NT2/D1 (cell line): ENCODE measurements around the gene GPR157.

Source experiments
- DNase-seq: peaks from one replicate; pipeline ENCODE4 v3.0.0-alpha.2; 2011; ENCODE audit warnings: low read depth, low spot score
- H3K27me3 ChIP-seq: 2 replicates; pipeline ENCODE4 v1.6.0; 2011; ENCODE audit warnings: mild to moderate bottlenecking; ENCODE audit not compliant: insufficient read length, insufficient read depth
- H3K36me3 ChIP-seq: 2 replicates; pipeline ENCODE4 v1.6.1; 2011; ENCODE audit warnings: mild to moderate bottlenecking, low read length, mixed read lengths; ENCODE audit not compliant: insufficient read depth, insufficient read length
- H3K4me1 ChIP-seq: 2 replicates; pipeline ENCODE4 v1.5.1; 2011; ENCODE audit not compliant: insufficient read depth, insufficient read length
- H3K4me3 ChIP-seq: 2 replicates; pipeline ENCODE4 v1.5.1; 2011; ENCODE audit warnings: low read depth; ENCODE audit not compliant: insufficient read length
- H3K9ac ChIP-seq: 2 replicates; pipeline ENCODE4 v1.6.0; 2011; ENCODE audit warnings: low read depth; ENCODE audit not compliant: insufficient read length
- H3K9me3 ChIP-seq: 2 replicates; pipeline ENCODE4 v1.5.1; 2011; ENCODE audit warnings: mild to moderate bottlenecking, low read length; ENCODE audit not compliant: insufficient read depth
- SUZ12 ChIP-seq: IDR thresholded peaks from 2 replicates; pipeline ENCODE4 v1.6.1; 2011; ENCODE audit not compliant: insufficient read length, insufficient read depth; ENCODE audit errors: extremely low read depth
- YY1 ChIP-seq: IDR thresholded peaks from 2 replicates; pipeline ENCODE4 v1.6.1; 2011; ENCODE audit not compliant: insufficient read length, insufficient read depth
- ZNF274 ChIP-seq: IDR thresholded peaks from 2 replicates; pipeline ENCODE4 v1.6.1; 2011; ENCODE audit warnings: mild to moderate bottlenecking, low read depth, low read length

Gene GPR157

GRCh38 chr1:9121496-9122409, 7.1 kb downstream of the GPR157 start:
- H3K27me3 ChIP-seq: no peaks in the 10 kb centered on the region
- no peaks in the 10 kb centered on the region for H3K4me1 ChIP-seq
- no peak overlapping the region for H3K9ac ChIP-seq
- no peak overlapping the region for H3K4me3 ChIP-seq
- DNase-seq: no peak
- TF ChIP-seq ZNF274: no peak
- TF ChIP-seq SUZ12: no peak
- no peak for TF ChIP-seq YY1
- no peaks in the 10 kb centered on the region for H3K36me3 ChIP-seq
- H3K9me3 ChIP-seq: no peaks in the 10 kb centered on the region

GRCh38 chr1:9120312-9120958, 8.5 kb downstream of the GPR157 start:
- Histone ChIP-seq H3K27me3 (no peaks in the 10 kb centered on the region), H3K9ac (no peak overlapping the region), H3K4me3 (no peak overlapping the region), H3K4me1 (no peaks in the 10 kb centered on the region), H3K9me3 (no peaks in the 10 kb centered on the region), H3K36me3 (no peaks in the 10 kb centered on the region)
- TF ChIP-seq SUZ12 (no peak), YY1 (no peak), ZNF274 (no peak)
- no peak for DNase-seq

DNA sequence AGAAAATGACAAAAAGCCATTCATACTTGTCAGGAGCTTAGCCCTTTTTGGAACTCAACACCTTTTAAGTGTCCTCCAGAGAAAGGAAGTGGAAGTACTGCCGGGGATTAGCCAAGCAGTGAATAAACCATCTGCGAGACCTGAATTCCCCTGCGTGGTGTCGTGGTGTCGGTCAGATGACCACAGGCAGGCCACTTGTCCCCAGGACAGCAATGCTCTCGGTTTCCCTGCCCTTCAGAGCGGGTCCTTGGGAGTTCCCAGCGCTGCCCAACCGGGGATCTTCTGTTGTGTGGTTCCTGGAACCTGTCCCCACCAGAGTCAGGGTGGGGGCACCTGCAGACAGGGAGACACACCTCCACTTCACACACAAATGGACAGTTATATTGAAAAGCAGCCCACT, 9.2 kb downstream of the GPR157 start:
- H3K9ac ChIP-seq: no peak overlapping the region
- no peaks in the 10 kb centered on the region for H3K4me1 ChIP-seq
- TF ChIP-seq SUZ12 (no peak), YY1 (no peak), ZNF274 (no peak)
- DNase-seq: no peak
- H3K9me3 ChIP-seq: no peaks in the 10 kb centered on the region
- no peaks in the 10 kb centered on the region for H3K27me3 ChIP-seq
- no peak overlapping the region for H3K4me3 ChIP-seq
- no peaks in the 10 kb centered on the region for H3K36me3 ChIP-seq

DNA sequence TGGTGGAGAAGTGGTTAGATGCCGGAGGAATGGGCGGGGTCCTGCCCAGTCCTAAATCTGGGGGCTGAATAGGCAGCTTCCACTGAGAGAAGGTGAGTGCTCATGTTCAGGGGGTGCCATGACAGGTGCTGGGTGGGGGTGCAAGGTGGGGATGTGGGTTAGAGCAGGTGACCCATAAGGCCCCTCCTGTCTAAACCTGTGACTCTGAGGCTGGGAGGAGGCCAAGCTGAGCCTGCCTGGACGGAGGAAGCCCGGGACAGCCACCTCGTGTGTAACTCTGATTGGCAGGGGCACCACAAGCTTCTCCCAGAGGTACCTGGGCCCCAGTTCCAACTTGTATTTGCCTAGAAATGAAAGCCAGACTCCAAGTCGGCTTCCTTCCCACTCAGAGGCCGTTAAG, 10.7 kb downstream of the GPR157 start:
- Histone ChIP-seq H3K9ac (no peak overlapping the region), H3K4me3 (no peak overlapping the region), H3K36me3 (no peaks in the 10 kb centered on the region), H3K4me1 (no peaks in the 10 kb centered on the region), H3K27me3 (no peaks in the 10 kb centered on the region), H3K9me3 (no peaks in the 10 kb centered on the region)
- no peak for DNase-seq
- TF ChIP-seq SUZ12 (no peak), ZNF274 (no peak)

DNA sequence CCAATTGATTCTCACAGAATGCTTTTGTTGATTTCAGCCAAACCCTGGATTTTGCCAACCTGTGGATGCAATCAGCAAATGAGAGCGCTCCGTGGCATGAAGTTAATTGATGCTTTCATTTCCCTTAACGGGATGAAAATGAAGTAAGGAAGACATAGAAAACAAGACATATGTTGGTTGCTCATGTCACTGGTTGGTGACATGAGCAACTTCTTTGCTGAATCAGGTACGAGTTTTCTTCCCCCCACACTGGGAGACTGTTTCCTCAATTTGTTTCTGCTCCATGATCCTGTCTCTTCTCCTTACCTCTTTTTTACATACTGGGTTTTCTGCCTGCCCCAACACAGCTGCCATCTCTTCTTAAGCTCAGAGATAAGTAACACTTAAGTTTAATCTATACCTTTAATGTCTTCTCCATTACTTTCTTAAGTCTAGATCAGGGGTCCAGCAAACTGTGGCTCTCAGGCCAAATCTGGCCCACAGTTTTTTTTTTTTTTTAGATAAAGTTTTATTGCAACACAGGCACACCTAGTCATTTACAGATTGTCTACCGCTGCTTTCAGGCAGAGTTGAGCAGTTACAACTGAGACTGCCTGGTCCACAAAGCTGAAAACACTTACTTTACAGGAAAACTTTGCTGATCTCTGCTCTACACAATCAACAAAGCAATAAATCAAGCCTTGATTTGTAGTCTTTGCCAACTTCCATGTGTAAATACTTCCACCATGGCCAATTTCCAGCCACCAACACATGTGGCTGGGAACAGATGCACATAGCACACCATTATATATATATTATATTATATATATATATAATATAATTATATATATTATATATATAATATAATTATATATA, 13.3 kb downstream of the GPR157 start:
- Histone ChIP-seq H3K4me1 (peaks cover 5% of the 10 kb centered on the region), H3K36me3 (no peaks in the 10 kb centered on the region), H3K27me3 (no peaks in the 10 kb centered on the region), H3K9me3 (no peaks in the 10 kb centered on the region), H3K9ac (no peak overlapping the region), H3K4me3 (no peak overlapping the region)
- TF ChIP-seq ZNF274 (no peak), YY1 (no peak), SUZ12 (no peak)
- DNase-seq: no peak

DNA sequence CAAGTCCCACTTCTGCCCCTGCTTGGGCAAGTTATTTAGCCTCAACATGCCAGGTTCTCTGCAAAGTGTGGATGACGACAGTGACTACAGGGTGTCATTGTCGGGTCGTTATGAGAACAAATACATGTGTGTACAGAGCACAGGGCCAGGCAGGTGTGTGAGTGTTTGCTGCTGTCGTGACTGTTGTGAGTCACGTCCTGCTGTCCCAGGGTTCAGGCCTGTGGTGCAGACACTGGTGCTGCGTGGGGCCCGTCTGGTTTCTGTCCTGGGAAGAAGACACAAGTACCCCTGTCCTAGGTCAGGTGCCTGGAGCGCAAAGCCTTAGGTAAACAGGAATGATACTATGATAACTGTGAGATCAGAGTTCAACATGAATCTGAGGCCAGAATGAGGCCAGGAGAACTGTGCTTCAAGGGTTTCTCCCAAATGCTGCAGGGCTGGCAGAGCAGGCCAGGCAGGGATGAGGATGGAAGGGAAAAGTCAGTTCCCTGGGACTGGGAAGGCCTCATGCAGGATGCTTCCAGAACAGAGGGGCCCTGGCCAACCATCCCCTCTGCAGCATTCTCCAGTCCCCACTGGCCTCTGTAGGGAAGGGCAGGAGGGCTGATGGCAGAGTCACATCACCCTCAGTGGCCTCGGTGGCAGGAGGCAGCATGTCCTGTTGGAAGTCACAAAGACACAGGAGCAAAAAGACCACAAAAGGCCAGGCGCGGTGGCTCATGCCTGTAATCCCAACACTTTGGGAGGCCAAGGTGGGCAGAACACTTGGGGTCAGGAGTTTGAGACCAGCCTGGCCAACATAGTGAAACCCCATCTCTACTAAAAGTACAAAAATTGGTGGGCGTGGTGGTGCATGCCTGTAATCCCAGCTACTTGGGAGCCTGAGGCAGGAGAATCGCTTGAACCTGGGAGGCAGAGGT, 15.7 kb downstream of the GPR157 start:
- no peak for DNase-seq
- Histone ChIP-seq H3K27me3 (no peaks in the 10 kb centered on the region), H3K36me3 (no peaks in the 10 kb centered on the region), H3K4me3 (no peak overlapping the region), H3K9me3 (no peaks in the 10 kb centered on the region), H3K9ac (no peak overlapping the region), H3K4me1 (peaks cover 5% of the 10 kb centered on the region)
- no peak for TF ChIP-seq YY1
- no peak for TF ChIP-seq SUZ12
- no peak for TF ChIP-seq ZNF274
